ENCODE data around the gene ATM.

GRCh38 chr11:108369064-108369463, 146.2 kb downstream of the ATM start:
- no peak for TF ChIP-seq CTCF (IDR thresholded peaks at IDR 0.05)
- TF ChIP-seq POLR2A (IDR thresholded peaks at IDR 0.05) = no peak

All from body of pancreas (tissue), 4 donors.